T1000 (cell line): ENCODE measurements around the gene SYCP3.
A peak's percentile ranks its signal among the peaks of the same experiment; 100 is the strongest.

Experiments used
- DNase-seq: peaks from one replicate; lab custom pipeline; 2025; ENCODE audit warnings: mixed read lengths; lab: John Stamatoyannopoulos, UW

SYCP3 gene

GRCh38 chr12:101738920-101739665, at the start of gene SYCP3:
Gene SYCP3 (minus strand): TSS chr12:101739462. CDS start chr12:101737935, 1,527 bp downstream.
- no peak for DNase-seq

GRCh38 chr12:101785671-101786070, 46.4 kb upstream of the SYCP3 start:
- DNase-seq = no peak

- DNase-seq = no peak
These were observed 45.1 kb upstream of the SYCP3 start for GRCh38 chr12:101784376-101784775.

- DNase-seq = no peak
These were observed 44.6 kb upstream of the SYCP3 start for GRCh38 chr12:101783838-101784237.

- no peak for DNase-seq
These were observed 43.9 kb upstream of the SYCP3 start for GRCh38 chr12:101783150-101783549.

GRCh38 chr12:101782273-101782731, 43.0 kb upstream of the SYCP3 start:
- DNase-seq = no peak

GRCh38 chr12:101781834-101782233, 42.6 kb upstream of the SYCP3 start:
- no peak for DNase-seq

GRCh38 chr12:101780599-101780998, 41.3 kb upstream of the SYCP3 start:
- no peak for DNase-seq

GRCh38 chr12:101779626-101780025, 40.4 kb upstream of the SYCP3 start:
- DNase-seq = no peak

GRCh38 chr12:101779200-101779599, 39.9 kb upstream of the SYCP3 start:
- DNase-seq = no peak

GRCh38 chr12:101777978-101778377, 38.7 kb upstream of the SYCP3 start:
- DNase-seq = no peak

GRCh38 chr12:101777485-101777884, 38.2 kb upstream of the SYCP3 start:
- no peak for DNase-seq

GRCh38 chr12:101775816-101776215, 36.6 kb upstream of the SYCP3 start:
- no peak for DNase-seq

GRCh38 chr12:101773650-101774162, 34.4 kb upstream of the SYCP3 start:
- peak; percentile 27 for DNase-seq

GRCh38 chr12:101772012-101772775, 32.9 kb upstream of the SYCP3 start:
- no peak for DNase-seq

- DNase-seq = no peak
These were observed 30.6 kb upstream of the SYCP3 start for GRCh38 chr12:101769865-101770264.

GRCh38 chr12:101768781-101769180, 29.5 kb upstream of the SYCP3 start:
- no peak for DNase-seq

- DNase-seq = no peak
These were observed 28.3 kb upstream of the SYCP3 start for GRCh38 chr12:101767537-101767936.

GRCh38 chr12:101764051-101764792, 25.0 kb upstream of the SYCP3 start:
- no peak for DNase-seq

GRCh38 chr12:101763246-101763931, 24.1 kb upstream of the SYCP3 start:
- DNase-seq = no peak

GRCh38 chr12:101761781-101762180, 22.5 kb upstream of the SYCP3 start:
- DNase-seq = no peak

GRCh38 chr12:101761350-101761749, 22.1 kb upstream of the SYCP3 start:
- no peak for DNase-seq
